ENCODE data around the gene C10orf71. TPM values are rescaled to one million over a fixed set of nuclear protein-coding genes. Genes with fewer than 3 reads are reported as not detected.

The C10orf71 gene
- polyA plus RNA-seq, 1 of the 3 experiments (the other 2 are of a cell fraction) = not detected

DNA sequence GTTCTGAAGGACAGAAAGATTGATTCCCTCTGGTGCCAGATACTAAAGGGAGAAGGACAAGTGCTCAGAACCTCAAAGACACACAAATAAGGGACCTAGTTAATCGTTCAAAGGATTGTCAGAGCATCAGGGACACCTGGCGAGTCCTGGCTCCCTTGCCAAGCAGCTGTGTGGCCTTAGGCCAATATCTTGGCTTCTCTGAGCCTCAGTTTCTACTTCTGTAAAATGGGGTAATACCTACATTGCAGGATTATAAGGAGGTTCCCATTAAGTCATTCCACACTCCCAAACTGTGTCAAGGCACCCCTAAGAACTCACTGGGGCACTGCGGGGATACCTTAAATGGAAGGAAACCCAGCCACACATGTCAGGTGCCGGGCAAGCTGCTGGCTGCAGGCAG lies 67.5 kb downstream of the C10orf71 start (continued):
- no peak for TF ChIP-seq FOXJ3 (CRISPR knock-in tag; IDR thresholded peaks at IDR 0.05)
- TF ChIP-seq YY1 (IDR thresholded peaks at IDR 0.05; ENCODE audit: low read depth) = no peak

DNA sequence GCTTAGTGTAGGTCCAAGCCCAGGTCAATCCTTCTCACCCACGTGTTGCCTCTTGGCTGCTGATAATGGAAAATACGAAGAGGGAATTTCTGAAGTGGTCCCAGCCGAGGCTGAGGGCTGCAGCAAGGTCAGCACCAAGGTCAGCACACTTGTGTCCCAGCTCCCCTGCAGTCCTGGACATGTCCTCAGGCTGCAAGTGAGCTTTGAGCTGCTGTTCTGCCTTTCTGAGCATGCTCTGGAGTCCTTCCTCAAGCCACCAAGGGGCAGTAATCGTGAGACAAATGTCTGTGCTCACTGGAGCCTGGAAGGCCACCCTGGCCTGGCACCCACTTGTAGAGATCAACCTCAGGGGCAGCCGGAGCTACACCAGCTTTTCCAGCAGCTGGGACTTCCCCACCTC lies 68.6 kb downstream of the C10orf71 start:
- Histone ChIP-seq H3K4me2 (no peak overlapping the region), H3K9me3 (no peaks in the 10 kb centered on the region), H3K36me3 (replicated peaks in 1 of 2; ENCODE audit: control insufficient read depth in 1 of 2, insufficient read depth in 2 of 2, low read length in 1 of 2) (no peaks in the 10 kb centered on the region), H3K27me3 (ENCODE audit: insufficient read depth) (no peaks in the 10 kb centered on the region), H3K27ac (ENCODE audit: low read depth in 2 of 2, low read length in 1 of 2) (no peak overlapping the region), H3K79me2 (ENCODE audit: insufficient read depth) (no peaks in the 10 kb centered on the region), H3F3A (replicated peaks; ENCODE audit: insufficient read depth) (no peaks in the 10 kb centered on the region), H3K4me3 (ENCODE audit: low read depth in 2 of 2, low read length in 1 of 2) (no peak overlapping the region), H2AFZ (ENCODE audit: low read depth) (no peak overlapping the region), H3K4me1 (ENCODE audit: control insufficient read depth in 1 of 2, insufficient read depth in 2 of 2, low read depth in 1 of 2, low read length in 1 of 2) (no peaks in the 10 kb centered on the region; a peak in 1 of 4 replicates), H3K9me2 (no peaks in the 10 kb centered on the region), H4K20me1 (ENCODE audit: insufficient read depth) (no peaks in the 10 kb centered on the region), H3K9ac (no peak overlapping the region)
- CTCF ChIA-PET = no interaction called here
- TF ChIP-seq, protein P1, sequence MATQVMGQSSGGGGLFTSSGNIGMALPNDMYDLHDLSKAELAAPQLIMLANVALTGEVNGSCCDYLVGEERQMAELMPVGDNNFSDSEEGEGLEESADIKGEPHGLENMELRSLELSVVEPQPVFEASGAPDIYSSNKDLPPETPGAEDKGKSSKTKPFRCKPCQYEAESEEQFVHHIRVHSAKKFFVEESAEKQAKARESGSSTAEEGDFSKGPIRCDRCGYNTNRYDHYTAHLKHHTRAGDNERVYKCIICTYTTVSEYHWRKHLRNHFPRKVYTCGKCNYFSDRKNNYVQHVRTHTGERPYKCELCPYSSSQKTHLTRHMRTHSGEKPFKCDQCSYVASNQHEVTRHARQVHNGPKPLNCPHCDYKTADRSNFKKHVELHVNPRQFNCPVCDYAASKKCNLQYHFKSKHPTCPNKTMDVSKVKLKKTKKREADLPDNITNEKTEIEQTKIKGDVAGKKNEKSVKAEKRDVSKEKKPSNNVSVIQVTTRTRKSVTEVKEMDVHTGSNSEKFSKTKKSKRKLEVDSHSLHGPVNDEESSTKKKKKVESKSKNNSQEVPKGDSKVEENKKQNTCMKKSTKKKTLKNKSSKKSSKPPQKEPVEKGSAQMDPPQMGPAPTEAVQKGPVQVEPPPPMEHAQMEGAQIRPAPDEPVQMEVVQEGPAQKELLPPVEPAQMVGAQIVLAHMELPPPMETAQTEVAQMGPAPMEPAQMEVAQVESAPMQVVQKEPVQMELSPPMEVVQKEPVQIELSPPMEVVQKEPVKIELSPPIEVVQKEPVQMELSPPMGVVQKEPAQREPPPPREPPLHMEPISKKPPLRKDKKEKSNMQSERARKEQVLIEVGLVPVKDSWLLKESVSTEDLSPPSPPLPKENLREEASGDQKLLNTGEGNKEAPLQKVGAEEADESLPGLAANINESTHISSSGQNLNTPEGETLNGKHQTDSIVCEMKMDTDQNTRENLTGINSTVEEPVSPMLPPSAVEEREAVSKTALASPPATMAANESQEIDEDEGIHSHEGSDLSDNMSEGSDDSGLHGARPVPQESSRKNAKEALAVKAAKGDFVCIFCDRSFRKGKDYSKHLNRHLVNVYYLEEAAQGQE (IDR thresholded peaks at IDR 0.05; ENCODE audit: low read depth, low read length) = peak; percentile 70; the same call in 1 of the 2 replicates
- TF ChIP-seq JUND (IDR thresholded peaks at IDR 0.05) = no peak
- DNase-seq = no peak
- POLR2A ChIA-PET = no interaction called here
- 11% methylated on average over 4 of the region's 5 CpGs for whole genome bisulfite sequencing (ENCODE audit: low lambda C conversion rate)

DNA sequence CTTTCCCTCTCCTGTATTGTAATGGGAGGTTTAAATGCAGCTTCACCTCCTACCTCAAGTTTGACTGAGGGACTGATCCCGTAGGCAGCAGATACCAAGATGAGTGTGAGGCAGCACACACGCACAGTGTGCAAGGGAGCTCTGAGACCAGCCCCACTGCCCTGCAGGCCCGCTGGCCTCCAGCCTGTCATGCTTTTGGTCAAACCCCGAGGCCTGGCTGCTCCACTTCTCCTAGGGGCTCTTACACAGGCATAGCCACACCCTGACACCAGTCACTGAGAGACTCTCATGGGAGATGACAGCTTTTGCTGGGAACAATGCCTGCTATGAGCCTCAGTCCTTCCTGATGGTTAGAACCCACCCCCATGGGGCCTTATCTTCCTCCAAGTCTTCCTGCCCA lies 69.3 kb downstream of the C10orf71 start:
- Histone ChIP-seq H3K4me1 (ENCODE audit: control insufficient read depth in 1 of 2, insufficient read depth in 2 of 2, low read depth in 1 of 2, low read length in 1 of 2) (no peaks in the 10 kb centered on the region; a peak in 1 of 4 replicates), H2AFZ (ENCODE audit: low read depth) (no peak overlapping the region), H3K9ac (no peak overlapping the region), H3K36me3 (replicated peaks in 1 of 2; ENCODE audit: control insufficient read depth in 1 of 2, insufficient read depth in 2 of 2, low read length in 1 of 2) (no peaks in the 10 kb centered on the region), H3K4me2 (no peak overlapping the region), H3K4me3 (ENCODE audit: low read depth in 2 of 2, low read length in 1 of 2) (no peak overlapping the region), H3K9me3 (no peaks in the 10 kb centered on the region), H3K9me2 (no peaks in the 10 kb centered on the region), H3K27me3 (ENCODE audit: insufficient read depth) (no peaks in the 10 kb centered on the region), H3K79me2 (ENCODE audit: insufficient read depth) (no peaks in the 10 kb centered on the region), H3F3A (replicated peaks; ENCODE audit: insufficient read depth) (no peaks in the 10 kb centered on the region), H3K27ac (ENCODE audit: low read depth in 2 of 2, low read length in 1 of 2) (no peak overlapping the region), H4K20me1 (ENCODE audit: insufficient read depth) (no peaks in the 10 kb centered on the region)
- TF ChIP-seq RFX5 (IDR thresholded peaks at IDR 0.05; ENCODE audit: low read length) = no peak
- TF ChIP-seq JUND (IDR thresholded peaks at IDR 0.05) = no peak
- no peak for TF ChIP-seq ELF1 (IDR thresholded peaks at IDR 0.05)
- no peak for TF ChIP-seq SIN3A (IDR thresholded peaks at IDR 0.05; ENCODE audit: borderline replicate concordance, low read depth, low read length)
- TF ChIP-seq POLR2AphosphoS5 (IDR thresholded peaks at IDR 0.05; ENCODE audit: low read depth, low read length) = no peak
- TF ChIP-seq, protein P2, sequence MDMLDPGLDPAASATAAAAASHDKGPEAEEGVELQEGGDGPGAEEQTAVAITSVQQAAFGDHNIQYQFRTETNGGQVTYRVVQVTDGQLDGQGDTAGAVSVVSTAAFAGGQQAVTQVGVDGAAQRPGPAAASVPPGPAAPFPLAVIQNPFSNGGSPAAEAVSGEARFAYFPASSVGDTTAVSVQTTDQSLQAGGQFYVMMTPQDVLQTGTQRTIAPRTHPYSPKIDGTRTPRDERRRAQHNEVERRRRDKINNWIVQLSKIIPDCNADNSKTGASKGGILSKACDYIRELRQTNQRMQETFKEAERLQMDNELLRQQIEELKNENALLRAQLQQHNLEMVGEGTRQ (IDR thresholded peaks at IDR 0.05; ENCODE audit: borderline replicate concordance, low read depth, low read length) = no peak
- TF ChIP-seq, protein P3, sequence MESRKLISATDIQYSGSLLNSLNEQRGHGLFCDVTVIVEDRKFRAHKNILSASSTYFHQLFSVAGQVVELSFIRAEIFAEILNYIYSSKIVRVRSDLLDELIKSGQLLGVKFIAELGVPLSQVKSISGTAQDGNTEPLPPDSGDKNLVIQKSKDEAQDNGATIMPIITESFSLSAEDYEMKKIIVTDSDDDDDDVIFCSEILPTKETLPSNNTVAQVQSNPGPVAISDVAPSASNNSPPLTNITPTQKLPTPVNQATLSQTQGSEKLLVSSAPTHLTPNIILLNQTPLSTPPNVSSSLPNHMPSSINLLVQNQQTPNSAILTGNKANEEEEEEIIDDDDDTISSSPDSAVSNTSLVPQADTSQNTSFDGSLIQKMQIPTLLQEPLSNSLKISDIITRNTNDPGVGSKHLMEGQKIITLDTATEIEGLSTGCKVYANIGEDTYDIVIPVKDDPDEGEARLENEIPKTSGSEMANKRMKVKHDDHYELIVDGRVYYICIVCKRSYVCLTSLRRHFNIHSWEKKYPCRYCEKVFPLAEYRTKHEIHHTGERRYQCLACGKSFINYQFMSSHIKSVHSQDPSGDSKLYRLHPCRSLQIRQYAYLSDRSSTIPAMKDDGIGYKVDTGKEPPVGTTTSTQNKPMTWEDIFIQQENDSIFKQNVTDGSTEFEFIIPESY (IDR thresholded peaks at IDR 0.05; ENCODE audit: borderline replicate concordance, low read depth) = no peak
- TF ChIP-seq GATA2 (CRISPR knock-in tag; IDR thresholded peaks at IDR 0.05) = no peak
- TF ChIP-seq RAD21 (IDR thresholded peaks at IDR 0.05; ENCODE audit: low read length) = no peak
- TF ChIP-seq TCF12 (IDR thresholded peaks at IDR 0.05) = no peak
- DNase-seq = no peak
- no CpG with 5 or more reads among the region's 4 CpGs for WGBS (ENCODE audit: low lambda C conversion rate)
- ChIA-PET CTCF (no interaction called here), POLR2A (no interaction called here)

Data from SK-N-SH (cell line).